ENCODE measurements around the gene CYB5A.

The CYB5A gene

GRCh38 chr18:74276609-74277008 is 15.2 kb downstream of the CYB5A start:
- no peak for DNase-seq (ENCODE audit: low spot score)

DNA sequence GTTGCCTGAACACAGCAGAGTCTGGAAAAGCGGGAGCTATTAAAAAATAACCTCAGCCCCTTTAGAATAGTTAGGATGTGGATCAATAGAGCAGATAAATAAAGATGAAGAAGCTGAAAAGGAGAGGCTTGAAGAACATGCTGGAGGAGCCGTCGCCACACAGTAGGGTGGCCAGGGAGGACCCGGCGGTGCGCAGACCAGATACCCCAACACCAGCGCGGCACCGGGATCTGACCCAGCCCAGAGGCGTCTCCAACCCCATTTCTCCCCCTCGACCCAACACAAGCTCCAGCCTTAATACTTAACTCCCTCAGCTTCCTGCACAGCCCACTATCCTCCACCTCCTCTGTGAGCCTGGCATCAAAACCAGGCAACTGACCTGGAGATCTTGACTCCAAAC is 16.0 kb downstream of the CYB5A start:
- no peak for DNase-seq (ENCODE audit: low spot score)

GRCh38 chr18:74274700-74275099 is 17.1 kb downstream of the CYB5A start:
- no peak for DNase-seq (ENCODE audit: low spot score)

GRCh38 chr18:74273394-74273793 is 18.4 kb downstream of the CYB5A start:
- no peak for DNase-seq (ENCODE audit: low spot score)

DNA sequence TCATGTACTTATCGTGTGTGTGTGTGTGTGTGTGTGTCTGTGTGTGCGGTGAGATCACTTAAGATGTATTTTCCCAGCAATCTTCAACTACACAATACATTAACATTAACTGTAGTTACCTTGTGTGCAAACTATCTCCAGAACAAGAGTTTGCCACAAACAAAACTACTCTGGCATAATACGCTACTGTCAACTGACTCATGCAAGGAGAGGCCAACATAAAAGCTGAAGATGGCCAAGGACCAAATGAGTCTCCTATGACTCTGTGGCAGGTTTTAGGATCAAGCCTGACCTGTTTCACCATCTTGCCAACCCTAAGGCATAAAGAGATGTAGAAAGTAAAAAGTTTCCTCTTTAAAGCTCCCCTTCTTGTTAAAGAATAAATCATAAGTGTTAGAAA is 20.1 kb downstream of the CYB5A start:
- DNase-seq (ENCODE audit: low spot score) = no peak

DNA sequence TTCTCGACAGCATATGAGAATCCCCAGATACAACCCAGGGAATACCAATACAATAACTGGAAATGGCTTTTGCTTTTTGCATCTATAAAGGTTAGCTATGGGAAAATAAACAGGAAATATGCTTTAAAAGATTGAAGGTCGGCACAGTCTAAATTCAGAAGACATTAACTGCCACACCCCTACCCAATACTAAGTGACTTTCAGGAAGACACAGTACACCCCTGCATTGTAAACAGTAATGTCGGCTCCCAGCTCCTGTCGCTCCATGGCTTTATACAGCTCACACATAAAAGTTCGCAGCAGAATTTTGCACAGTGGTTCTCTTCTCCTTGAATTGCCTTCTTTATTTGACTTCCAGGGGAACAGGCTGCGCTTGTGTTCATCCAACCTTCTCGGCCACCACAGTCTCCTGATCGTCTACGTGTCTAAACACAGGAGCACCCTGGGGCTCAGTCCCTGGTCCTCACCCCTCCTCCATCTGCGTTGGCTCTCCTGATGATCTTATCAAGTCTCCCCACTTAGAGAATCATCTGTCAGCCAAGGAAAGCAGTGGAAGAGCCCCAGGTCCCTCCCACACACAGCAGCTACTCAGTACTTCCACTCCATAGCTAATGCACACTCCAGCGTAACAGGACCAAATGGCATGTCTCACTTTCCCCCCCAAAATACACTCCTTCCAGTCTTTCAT is 22.7 kb downstream of the CYB5A start:
- DNase-seq (ENCODE audit: low spot score) = no peak

DNA sequence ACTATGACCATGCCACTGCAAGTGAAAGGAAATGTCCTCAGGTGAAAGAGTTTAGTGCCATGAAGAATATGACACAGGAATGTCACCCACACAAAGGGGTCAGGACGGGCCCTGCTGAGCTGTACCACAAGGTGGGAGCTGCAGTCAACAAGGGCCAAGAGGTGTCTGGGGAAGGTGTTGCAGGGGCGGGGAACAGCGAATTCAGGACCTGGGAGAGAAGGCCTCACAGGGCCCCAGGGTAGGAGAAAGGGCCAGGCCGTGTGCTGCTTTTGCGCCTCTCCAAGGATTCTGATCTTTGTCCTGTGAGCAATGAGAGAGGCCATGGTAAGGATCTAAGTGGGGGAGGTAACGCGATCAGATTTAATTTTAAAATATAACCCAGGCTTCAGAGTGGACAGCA is 23.6 kb downstream of the CYB5A start:
- DNase-seq (ENCODE audit: low spot score) = no peak

- DNase-seq (ENCODE audit: low spot score) = no peak
These were observed 25.6 kb downstream of the CYB5A start for GRCh38 chr18:74266161-74266560.

DNA sequence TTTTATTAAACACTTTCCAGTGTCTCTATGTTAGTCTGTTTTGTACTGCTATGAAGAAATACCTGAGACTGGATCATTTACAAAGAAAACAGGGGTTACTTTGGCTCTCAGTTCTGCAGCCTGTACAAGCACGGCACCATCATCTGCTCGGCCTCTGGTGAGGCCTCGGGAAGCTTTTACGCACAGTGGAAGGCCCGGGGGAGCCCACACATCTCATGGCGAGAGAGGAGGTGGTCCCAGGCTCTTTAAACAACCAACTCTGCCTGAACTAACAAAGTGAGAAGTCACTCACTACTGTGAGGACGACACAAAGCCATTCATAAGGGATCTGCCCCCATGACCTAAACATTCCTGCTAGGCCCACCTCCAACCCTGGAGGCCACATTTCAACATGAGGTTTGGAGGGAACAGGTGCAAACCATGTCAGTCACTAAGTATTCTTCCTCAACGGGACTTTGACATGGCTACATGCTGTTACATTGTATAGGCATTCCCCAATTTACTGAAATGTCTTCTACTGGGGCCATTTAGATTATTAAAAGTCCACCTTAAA is 26.1 kb downstream of the CYB5A start:
- no peak for DNase-seq (ENCODE audit: low spot score)

DNA sequence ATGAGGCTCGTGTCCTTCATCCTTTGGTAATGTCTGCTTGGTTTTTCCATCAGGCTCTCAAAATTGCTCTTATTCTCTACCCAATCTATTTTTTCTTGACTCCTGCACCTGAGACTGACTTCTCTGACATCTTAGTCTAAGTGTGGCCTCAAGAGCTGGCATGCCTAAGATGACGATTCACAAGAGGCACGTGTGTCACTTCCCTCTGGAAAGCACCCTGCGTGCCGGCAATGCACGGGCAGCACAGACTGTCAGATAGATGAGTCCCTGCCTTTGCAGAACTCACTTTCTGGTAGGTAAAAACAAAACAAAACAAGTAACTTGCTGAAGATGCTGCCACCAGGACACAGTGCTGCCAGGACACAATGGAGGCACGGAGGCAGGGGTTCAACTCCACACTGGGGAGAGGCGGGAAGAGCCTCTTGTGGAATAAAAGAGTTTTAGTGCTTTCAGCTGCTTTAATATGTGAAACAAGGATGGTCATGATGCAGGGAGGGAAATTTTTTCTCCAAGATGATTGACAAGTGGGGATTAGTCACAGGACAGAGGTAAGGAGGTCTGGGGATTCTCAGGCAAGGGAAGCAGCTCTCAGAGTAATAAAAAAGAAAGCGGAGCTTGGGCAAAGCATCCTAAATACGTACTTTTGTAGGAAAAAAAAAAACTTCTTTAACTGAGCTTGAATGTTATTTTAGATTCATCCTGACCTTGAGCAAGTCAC is 27.3 kb downstream of the CYB5A start:
- DNase-seq (ENCODE audit: low spot score) = no peak

GRCh38 chr18:74261053-74261713 is 30.6 kb downstream of the CYB5A start:
- no peak for DNase-seq (ENCODE audit: low spot score)

- no peak for DNase-seq (ENCODE audit: low spot score)
These were observed 32.4 kb downstream of the CYB5A start for GRCh38 chr18:74259347-74259746.

DNA sequence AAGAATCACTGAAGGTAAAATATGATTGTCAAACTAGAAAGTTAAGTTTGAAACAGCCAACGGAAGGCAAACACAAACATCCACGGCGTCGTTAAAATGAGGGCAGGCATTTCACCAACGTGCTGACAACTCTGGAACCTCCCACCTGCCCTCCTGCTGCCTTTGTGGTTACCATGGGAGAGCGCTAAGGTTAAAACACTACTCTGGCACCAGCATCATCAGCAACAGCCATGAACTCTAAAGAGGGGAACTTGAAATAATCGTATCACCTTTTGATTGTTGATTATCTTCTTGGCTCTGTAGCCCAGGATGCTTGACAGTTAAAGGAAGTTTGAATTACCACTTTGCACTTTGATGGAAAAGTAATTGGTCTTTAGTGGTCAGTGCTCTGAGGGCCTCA is 34.7 kb downstream of the CYB5A start:
- DNase-seq (ENCODE audit: low spot score) = no peak

DNA sequence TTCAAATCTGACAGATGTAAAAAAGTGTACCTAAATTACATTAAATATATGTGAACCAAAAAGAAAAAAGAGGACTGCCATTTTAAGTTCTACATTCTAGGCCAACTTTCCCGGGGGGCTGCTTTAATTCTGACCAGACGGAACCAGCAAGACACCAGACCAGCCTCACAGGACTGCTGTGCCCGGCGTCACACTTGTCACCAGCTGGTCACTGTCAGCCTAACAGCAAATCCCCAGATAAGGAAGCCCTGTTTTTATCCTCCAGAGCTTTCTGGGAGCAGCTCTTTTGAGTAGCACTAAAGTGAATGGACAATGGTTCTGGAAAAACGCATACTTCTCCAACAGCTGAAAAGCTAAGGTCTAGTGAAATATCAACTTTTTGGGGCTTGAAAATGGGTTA is 35.6 kb downstream of the CYB5A start:
- no peak for DNase-seq (ENCODE audit: low spot score)

GRCh38 chr18:74255131-74255616 is 36.6 kb downstream of the CYB5A start:
- no peak for DNase-seq (ENCODE audit: low spot score)

- no peak for DNase-seq (ENCODE audit: low spot score)
These were observed 39.7 kb downstream of the CYB5A start for GRCh38 chr18:74252039-74252395.

GRCh38 chr18:74251297-74252038 is 40.3 kb downstream of the CYB5A start:
- DNase-seq (ENCODE audit: low spot score) = no peak

DNA sequence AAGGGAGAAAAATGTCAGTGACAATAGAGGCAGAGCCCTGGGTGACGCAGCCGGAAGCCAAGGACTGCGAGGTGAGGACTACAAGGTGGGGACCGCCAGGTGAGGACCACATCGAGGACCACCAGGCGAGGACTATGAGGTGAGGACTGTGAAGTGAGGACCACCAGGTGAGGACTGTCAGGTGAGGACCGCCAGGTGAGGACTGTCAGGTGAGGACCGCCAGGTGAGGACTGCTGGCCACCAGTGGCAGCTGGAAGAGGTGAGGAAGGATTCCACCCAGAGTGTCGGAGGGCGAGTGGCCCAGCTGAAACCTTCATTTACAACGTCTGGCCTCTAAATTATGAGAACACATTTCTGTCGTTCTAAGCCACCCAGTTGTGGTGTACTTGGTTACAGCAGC is 41.6 kb downstream of the CYB5A start:
- no peak for DNase-seq (ENCODE audit: low spot score)

DNA sequence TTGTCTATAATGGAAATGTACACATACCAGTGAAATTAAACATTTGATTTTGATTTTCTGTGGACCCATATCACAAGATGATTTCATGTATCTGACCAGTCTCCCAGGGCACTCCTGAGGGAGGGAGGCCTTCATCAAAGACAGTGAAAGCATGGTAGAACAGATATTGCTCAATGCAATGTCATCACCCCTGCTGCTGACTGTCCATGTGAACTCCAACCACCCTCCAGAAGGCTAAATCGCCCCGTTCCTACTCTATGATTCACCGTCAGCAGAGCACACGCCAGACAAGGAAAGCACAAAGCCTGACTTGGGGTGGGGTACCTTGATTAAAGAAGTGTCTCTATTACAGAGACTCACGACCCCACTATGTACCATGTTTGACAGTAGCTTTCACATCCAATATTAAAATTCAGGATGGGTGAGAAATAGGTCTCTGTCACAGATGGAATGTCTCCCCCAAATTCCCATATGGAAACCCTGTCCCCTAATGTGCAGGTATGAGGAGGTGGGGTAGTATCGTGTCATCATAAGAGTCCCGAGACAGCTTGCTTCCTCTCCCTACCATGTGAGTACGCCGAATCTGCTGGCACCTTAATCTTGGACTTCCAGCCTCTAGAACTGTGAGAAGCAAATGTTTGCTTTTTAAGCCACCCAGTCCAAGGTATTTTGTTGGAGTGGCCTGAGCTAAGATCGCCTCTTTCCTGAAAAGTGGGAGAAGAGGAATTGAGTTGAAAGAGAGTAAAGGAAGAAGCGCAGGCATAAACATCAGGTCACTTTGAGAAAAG is 42.4 kb downstream of the CYB5A start:
- DNase-seq (ENCODE audit: low spot score) = no peak

DNA sequence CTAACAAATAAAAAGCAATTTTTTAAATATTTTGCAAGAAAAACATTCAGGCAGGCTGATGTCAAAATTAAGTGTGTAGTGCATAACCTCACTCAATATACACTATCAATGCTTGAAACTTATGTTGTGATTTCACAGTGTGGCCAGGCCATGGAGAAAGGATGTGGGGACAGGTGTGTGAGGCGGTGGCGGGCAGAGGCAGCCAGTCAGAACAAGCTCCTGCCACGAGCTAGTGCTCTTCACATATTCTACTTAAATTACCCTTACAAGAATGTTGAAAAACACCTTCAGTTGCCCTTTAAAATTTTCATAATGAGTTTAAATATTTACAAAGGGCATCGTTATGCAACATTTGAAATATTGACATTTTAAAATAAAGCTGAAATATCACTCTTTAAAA is 43.2 kb downstream of the CYB5A start:
- no peak for DNase-seq (ENCODE audit: low spot score)

DNA sequence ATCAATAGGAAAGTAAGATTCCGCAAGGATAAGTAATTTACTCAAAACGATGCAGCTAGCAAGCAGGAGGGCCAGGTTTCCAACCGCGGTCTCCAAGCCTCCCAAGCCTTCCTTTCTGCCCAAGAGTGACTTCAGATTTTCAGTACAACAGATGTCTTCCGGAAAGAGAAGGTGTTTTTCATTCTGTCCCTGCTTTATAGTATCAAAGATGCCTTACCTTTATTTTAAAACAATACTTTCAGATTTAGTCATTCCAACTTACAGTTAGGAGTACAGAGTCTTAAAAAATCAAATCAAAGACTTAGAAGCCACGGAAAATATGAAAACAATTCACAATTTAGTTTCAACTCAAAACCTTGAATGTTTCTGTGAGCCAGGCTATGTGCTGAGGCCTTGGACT is 43.6 kb downstream of the CYB5A start:
- DNase-seq (ENCODE audit: low spot score) = no peak

DNA sequence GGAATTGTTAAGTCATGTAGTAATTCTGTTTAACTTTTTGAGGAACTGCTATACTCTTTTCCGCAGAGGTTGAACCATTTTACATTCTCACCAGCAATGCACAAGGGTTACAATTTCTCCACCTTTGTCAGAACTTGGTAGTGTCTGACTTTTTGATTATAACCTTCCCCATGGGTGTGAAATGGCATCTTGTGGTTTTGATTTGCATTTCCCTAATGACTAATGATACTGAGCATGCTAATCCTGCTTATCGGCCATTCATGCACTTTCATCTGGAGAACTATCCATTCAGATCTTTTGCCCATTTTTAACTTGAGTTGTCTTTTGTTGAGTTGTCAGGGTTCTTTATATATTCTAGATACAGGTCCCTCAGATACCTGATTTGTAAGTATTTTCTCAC is 47.2 kb downstream of the CYB5A start:
- DNase-seq (ENCODE audit: low spot score) = no peak
